Measurements from ENCODE around the gene ROMO1. TPM values are rescaled to one million over a fixed set of nuclear protein-coding genes. Genes with fewer than 3 reads are reported as not detected.
"Not testable (repeated sequence)": the region's sequence is repeated elsewhere in the genome, so short reads cannot be mapped to it uniquely, and the experiment has no call there.

The ROMO1 gene
- polyA plus RNA-seq, 4 donors, result 40.3 to 110 (median 55.3) TPM

- DNase-seq (ENCODE audit: low read depth in 4 of 4, low spot score in 3 of 4), result no peak
These were observed 10.1 kb downstream of the ROMO1 start for GRCh38 chr20:35709259-35709658.

- no peak for DNase-seq (ENCODE audit: low read depth in 4 of 4, low spot score in 3 of 4)
These were observed 10.8 kb downstream of the ROMO1 start for GRCh38 chr20:35710039-35710438.

GRCh38 chr20:35710884-35711587, 11.8 kb downstream of the ROMO1 start:
- no peak for DNase-seq (ENCODE audit: low read depth in 4 of 4, low spot score in 3 of 4)

- DNase-seq (ENCODE audit: low read depth in 4 of 4, low spot score in 3 of 4), result no peak
These were observed 12.5 kb downstream of the ROMO1 start for GRCh38 chr20:35711588-35712209.

- not testable (repeated sequence) for DNase-seq (ENCODE audit: low read depth in 4 of 4, low spot score in 3 of 4)
These were observed 13.9 kb downstream of the ROMO1 start for GRCh38 chr20:35713120-35713519.

DNA sequence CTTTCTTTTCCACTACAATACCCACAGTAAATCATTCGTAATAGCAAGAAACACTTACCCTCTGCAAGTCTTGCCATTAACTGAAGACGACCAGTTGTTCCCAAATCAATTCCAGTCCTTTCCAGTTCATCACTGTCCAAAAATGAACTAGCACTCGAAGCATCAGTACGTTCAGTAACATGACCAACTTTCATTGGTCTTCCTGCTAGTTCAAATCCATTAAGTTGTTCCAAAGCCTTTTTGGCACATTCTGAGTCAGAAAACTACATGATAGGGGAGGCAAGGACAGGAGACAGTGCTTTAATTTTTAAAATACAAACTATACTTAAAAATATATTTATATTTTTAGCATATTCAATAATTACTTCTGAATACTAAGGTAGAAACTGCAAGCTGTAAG, 14.9 kb downstream of the ROMO1 start:
- DNase-seq (ENCODE audit: low read depth in 4 of 4, low spot score in 3 of 4), result no peak

DNA sequence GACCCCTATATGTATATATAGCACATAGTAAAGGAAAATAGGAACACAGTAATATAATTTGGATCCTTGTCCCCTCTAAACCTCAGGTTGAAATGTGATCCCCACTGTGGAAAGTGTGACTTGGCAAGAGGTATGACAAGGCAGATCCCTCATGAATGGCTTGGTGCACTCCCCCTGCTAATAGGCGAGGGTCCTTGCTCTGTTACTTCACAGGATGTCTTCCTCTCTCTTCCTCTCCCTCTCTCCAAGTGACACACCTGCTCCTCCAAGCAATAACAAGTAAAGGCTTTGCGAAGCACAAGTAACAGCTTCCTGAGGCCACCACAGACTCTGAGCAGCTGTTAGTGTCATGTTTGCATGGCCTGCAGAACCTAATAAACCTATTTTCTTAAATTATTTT, 16.4 kb downstream of the ROMO1 start:
- DNase-seq (ENCODE audit: low read depth in 4 of 4, low spot score in 3 of 4), result no peak

GRCh38 chr20:35716330-35716729, 17.1 kb downstream of the ROMO1 start:
- no peak for DNase-seq (ENCODE audit: low read depth in 4 of 4, low spot score in 3 of 4)

DNA sequence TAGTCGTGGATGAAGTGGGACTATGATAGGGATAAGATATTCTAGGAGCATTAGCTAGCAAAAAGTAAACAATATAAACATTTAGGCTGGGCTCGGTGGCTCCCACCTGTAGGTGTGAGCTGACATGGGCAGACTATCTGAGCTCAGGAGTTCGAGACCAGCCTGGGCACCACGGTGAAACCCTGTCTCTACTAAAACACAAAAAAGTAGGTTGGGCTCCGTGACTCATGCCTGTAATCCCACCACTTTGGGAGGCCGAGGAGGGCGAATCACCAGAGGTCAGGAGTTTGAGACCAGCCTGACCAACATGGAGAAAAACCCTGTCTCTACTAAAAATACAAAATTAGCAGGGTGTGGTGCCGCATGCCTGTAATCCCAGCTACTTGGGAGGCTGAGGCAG, 19.1 kb downstream of the ROMO1 start:
- DNase-seq (ENCODE audit: low read depth in 4 of 4, low spot score in 3 of 4), result not testable (repeated sequence)

- DNase-seq (ENCODE audit: low read depth in 4 of 4, low spot score in 3 of 4), result no peak
These were observed 19.9 kb downstream of the ROMO1 start for GRCh38 chr20:35718972-35719635.

- no peak for DNase-seq (ENCODE audit: low read depth in 4 of 4, low spot score in 3 of 4)
These were observed 20.5 kb downstream of the ROMO1 start for GRCh38 chr20:35719717-35720116.

GRCh38 chr20:35720165-35721123, 21.2 kb downstream of the ROMO1 start:
- no peak for DNase-seq (ENCODE audit: low read depth in 4 of 4, low spot score in 3 of 4)

- no peak for DNase-seq (ENCODE audit: low read depth in 4 of 4, low spot score in 3 of 4)
These were observed 22.0 kb downstream of the ROMO1 start for GRCh38 chr20:35721219-35721618.

DNA sequence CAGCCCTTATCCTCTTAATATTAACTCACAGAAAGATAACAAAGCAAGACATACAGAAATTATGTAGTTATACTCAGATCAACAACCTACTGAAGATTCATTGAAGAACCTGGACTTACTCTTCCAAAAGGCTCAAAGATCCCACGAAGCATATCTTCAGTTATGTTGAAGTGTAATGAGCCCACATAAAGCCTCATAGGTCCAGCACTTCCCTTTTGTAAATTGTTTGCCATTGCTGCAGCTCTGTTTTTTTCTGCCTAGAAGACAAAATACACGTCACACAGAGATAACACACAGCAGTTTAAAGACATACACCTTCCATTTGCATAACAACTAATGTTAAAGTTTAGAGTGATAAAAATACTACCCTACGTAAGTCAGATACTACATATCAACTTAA, 22.4 kb downstream of the ROMO1 start:
- no peak for DNase-seq (ENCODE audit: low read depth in 4 of 4, low spot score in 3 of 4)

DNA sequence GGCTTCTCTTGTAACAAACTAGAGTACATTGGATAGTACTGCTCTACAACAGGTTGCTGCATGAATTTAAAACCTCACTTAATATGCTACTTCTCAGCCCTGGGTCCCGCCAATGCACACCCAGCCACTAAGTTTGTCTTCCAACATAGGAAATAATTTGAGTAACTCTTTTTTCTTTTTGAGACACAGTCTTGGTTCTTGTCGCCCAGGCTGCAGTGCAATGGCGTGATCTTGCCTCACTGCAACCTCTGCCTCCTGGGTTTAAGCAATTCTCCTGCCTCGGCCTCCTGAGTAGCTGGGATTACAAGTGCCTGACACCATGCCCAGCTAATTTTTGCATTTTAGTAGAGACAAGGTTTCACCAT, 24.1 kb downstream of the ROMO1 start:
- DNase-seq (ENCODE audit: low read depth in 4 of 4, low spot score in 3 of 4), result not testable (repeated sequence)

DNA sequence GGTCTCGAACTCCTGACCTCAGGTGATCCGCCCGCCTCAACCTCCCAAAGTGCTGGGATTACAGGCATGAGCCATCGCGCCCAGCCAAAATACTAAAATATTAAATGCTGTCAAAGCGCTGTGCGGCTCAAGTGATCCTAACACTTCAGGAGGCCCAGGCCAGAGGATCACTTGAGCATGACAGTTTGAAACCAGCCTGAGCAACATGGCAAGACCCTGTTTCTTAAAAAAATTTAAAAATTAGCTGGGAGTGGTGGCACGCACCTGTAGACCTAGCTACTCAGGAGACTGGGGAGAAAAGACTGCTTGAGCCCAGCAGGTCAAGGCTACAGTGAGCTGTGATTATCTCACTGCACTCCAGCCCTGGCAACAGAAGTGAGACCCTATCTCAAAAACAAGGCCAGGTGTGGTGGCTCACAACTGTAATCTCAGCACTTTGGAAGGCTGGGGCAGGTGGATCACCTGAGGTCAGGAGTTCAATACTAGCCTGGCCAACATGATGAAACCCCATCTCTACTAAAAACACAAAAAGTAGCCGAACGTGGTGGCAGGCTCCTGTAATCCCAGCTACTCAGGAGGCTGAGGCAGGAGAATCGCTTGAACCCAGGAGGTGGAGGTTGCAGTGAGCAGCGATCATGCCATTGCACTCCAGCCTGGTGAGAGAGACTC, 24.6 kb downstream of the ROMO1 start:
- DNase-seq (ENCODE audit: low read depth in 4 of 4, low spot score in 3 of 4), result not testable (repeated sequence)

- DNase-seq (ENCODE audit: low read depth in 4 of 4, low spot score in 3 of 4), result no peak
These were observed 25.4 kb downstream of the ROMO1 start for GRCh38 chr20:35724321-35725230.

GRCh38 chr20:35726842-35727711, 27.9 kb downstream of the ROMO1 start:
- DNase-seq (ENCODE audit: low read depth in 4 of 4, low spot score in 3 of 4), result no peak
